Activated CD8-positive, alpha-beta memory T cell treated with anti-CD3 and anti-CD28 coated beads for 24 hours (primary cell): ENCODE results near the gene IFT27.
"Not testable (repeated sequence)": the region's sequence is repeated elsewhere in the genome, so short reads cannot be mapped to it uniquely, and the experiment has no call there.

Experiments used
- DNase-seq: peaks from one replicate; pipeline ENCODE4 v3.0.0-alpha.2; 2020

IFT27 gene

DNA sequence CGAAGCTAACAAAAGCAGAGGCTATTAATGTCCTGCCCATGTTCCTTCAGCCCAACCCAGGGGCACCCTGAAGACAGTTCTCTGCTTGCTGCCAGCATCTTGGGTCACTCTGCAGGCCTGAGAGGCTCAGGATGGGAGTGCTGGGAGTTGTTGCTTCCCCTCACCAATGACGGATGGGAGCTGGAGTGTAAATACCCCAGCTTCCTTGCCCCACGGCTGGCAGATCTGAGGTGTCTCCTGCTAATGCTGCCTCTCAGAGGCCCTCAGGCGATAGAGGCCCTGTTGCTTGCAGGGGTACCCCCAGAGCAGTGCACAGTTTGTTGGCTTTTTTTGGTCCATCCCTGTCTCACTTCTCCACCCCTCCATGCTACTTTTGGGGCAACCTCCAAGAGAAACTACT is 32.9 kb downstream of the IFT27 start:
- DNase-seq = no peak

GRCh38 chr22:36741968-36742367 is 34.0 kb downstream of the IFT27 start:
- no peak for DNase-seq

- DNase-seq = no peak
These were observed 34.6 kb downstream of the IFT27 start for GRCh38 chr22:36741204-36741793.

DNA sequence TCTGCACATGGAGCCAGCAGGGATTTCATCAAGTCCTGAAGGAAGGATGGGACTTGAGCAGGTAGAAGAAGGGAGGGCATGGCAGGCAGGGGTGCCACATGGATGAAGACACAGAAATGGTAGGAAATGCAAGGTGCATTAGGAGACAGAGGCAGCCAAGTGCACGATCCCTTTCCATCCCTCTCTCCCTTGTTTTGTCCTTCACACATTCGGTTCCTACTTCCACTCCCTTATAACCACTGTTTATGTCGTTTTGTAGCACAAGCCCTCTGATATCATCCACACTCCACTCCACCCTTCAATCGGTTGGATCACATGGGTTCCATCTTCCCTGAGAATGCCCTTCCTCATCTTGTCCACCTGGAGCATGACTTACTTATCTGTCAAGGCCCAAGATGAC is 35.2 kb downstream of the IFT27 start:
- no peak for DNase-seq

DNA sequence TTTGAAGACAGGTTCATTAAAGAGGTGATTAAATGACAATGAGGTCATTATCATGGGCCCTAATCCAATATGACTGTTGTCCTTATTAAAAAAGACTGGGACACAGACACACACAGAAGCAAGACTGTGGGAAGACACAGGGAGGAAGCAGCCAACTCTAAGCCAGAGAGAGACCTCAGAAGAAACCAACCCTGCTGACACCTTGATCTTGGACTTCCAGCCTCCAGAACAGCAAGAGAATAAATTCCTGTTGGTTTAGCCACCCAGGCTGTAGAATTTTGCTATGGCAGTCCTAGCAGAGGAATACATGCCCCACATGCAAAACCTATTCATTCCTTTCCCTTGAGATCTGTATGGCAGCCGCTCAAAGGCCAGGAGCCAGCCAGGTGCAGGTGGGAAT is 36.7 kb downstream of the IFT27 start:
- no peak for DNase-seq

DNA sequence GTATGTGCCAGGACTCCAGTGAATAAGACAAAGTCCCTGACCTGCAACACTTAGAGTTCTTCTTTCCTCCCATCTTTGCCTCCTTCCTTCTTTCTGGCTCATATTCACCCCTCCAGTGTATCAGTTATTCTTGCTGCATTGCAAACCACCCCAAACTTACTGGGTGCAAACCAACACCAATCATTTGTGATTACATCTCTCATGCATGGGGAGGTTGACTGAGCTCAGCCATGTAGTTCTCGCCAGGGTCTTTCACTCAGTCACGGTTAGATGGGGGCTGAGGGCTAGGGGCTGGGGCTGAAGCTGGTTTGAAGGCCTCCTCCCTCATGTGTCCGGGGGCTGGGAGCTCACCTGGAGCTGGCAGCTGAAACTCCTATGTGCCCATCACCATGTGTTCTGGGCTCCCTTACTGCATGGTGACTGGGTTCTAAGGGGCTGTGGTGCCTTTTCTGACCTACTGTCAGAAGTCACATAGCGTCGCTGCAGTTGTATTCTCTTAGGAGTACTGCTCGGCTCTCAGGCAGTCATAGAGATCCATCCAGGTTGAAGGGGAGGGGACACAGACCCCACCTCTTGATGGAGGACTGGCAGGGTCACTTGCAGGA is 37.4 kb downstream of the IFT27 start:
- DNase-seq = no peak

DNA sequence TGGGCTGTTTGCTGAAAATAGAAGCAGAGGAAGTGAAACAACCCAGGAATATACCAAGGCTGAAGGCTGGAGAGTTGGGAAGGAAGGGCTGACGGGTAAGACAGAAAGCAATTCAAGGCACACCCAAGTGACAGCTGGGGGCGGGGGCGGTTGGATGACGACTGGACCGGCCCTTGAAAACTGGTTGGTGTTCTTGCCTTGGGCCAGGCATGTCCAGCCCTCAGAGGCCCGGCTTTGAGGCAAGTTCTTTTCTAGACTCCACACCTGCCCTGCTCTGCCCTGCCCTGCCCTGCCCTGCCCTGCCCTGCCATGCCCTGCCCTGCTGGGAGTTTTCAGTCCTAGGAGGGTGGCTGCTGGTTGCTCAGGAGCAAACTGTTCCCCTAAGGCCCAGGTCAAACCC is 38.1 kb downstream of the IFT27 start:
- no peak for DNase-seq

- no peak for DNase-seq
These were observed 39.1 kb downstream of the IFT27 start for GRCh38 chr22:36736701-36737320.

DNA sequence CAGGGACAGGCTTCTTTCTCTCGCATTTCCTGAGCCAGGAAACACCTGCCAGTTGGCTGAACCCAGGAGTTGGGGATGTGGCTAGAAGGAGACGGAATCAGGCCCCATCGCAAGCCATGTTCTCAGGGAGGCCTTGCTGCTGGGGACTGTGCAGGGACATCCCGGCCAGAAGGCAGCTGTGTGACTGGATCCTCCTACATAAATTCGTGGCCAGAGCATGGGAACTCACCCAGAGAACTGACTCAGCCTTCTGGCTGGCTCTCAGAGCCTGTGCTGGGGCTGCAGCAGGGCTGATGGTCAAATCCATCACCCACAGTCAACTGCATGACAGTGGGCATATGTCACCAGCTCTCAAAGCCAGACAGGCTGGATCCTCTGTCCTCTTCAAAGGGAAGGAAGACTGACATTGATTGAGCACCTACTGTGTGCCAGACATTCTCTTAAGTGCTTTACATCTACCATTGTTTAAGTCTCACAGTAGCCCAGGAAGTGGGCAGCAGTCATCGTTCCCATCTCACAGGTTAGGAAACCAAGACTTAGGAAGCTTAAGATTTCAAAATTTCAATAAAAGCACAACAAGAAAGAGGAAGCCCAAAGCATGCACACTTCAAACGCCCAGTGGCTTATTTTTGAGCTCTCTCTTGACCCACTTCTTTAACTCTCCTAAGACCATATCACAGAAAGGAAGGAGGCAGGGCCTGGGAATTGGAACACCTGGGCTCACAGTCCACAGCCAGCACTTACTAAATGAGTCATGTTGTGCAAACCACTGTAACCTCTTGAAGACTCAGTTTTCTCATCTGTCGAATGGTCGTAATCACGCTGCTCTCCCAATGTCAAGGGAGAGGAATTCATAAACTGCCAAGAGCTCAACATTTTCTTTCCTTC is 41.5 kb downstream of the IFT27 start:
- DNase-seq = no peak

DNA sequence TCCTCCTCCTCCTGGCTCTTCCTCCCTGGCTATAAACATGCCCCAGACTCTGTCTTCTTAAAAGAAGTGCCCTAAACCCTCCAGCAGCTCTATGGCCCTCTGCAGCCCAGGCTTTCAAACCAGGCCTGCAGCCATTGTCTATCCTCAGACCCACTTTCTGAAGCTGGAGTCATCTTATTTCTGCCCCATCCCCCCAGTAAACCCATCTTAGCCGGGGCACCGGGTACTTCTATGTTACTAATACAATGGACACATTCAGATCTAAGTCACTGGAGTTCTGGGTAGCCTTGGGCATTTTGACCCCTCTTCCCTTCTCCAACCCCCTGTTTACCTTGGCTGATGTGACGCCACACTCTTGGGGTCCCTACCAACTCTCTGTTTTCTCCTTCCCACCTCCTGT is 42.6 kb downstream of the IFT27 start:
- no peak for DNase-seq

- no peak for DNase-seq
These were observed 43.3 kb downstream of the IFT27 start for GRCh38 chr22:36732609-36733008.

DNA sequence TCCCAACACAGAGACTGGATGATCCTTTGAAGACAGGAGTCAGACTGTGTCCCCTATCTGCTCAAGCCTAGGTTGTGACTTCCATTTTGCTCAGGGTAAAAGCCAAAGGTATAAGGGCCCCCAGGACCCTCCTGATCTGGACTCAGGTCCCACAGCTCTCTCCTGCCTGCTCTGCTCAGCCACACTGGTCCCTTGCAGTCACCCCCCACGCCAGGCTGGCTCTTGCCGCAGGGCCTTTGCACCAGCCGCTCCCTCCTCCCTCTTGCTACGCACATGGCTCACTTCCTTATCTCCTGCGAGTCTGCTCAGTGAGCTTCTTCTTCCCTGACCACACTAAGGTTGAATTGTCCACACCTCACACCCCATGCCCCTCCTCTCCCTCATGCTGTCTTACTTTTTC is 44.0 kb downstream of the IFT27 start:
- DNase-seq = no peak

- DNase-seq = not testable (repeated sequence)
These were observed 44.6 kb downstream of the IFT27 start for GRCh38 chr22:36731321-36731720.

DNA sequence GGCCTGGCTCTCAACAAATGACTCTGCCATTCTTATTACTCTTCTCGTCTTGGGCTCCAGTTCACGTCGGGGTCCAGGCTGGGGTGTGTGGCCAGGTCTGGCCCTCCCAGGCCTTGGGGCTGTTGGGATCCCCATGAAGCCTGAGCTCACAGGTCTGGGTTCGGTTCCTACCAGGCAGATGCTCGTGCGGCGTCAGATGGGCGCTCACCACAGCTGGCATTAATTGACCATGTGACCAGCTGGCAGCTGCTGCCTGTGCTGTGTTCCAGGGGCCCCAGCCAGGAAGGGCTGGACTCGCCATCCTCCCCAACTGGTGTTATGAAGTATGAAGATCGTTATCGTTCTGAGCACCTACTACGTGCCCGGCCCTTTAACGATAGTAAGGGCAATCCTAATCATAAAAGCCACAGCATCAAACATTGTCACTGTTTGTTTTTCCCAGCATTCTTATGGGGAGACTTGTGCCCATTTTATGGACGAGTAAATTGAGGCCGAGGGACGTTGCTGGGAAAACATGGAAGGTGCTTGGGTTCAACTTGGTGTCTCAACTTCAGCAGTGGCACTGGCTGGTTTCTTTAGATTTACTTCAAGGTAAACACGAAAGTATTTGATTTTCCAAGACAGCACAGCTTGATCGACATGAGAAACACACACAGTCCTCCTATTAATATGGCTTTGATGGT is 45.6 kb downstream of the IFT27 start:
- DNase-seq = no peak

GRCh38 chr22:36729321-36729720 is 46.6 kb downstream of the IFT27 start:
- no peak for DNase-seq

- no peak for DNase-seq
These were observed 47.4 kb downstream of the IFT27 start for GRCh38 chr22:36728505-36728904.

DNA sequence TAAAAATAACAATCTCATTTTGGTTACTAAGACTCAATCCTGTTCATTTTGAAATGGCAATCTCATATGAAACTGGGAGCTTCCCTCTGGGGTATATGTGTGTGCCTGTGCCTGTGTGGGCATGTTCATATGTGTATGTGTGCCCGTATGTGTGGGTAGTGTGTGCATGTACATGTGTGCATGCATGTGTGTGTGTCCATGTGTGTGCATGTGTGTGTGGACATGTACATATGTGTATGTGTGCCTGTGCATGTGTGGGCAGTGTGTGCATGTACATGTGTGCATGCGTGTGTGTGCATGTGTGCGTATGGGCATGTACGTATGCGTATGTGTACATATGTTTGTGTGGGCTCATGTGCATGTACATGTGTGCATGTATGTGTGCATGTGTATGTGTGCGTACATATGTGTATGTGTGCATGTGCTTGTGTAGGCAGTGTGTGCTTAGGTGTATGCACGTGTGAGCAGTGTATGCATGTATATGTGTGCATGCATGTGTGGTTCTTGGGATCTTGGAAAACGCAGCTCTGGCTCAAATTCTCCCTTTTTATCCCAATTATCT is 47.9 kb downstream of the IFT27 start:
- no peak for DNase-seq

- no peak for DNase-seq
These were observed 48.8 kb downstream of the IFT27 start for GRCh38 chr22:36727110-36727509.

DNA sequence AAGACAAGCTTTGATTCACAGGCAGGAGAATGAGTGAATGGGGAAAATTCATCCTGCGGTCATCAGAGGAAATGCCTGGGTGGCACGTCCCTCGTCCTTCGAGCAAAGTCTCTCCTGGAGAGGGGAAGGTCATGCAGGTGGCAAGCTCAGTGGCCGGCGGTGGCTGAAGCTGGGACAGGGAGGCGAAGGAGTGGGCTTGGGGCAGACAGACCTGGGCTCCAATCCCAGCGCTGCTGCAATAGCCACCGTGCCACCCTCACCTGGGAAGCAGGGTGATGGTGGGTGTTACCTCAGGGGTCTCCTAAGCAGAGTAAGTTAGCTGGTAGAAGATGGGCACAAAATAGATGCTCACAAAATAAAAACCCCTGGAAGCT is 49.9 kb downstream of the IFT27 start:
- DNase-seq = no peak

- no peak for DNase-seq
These were observed 50.4 kb downstream of the IFT27 start for GRCh38 chr22:36725366-36726006.

DNA sequence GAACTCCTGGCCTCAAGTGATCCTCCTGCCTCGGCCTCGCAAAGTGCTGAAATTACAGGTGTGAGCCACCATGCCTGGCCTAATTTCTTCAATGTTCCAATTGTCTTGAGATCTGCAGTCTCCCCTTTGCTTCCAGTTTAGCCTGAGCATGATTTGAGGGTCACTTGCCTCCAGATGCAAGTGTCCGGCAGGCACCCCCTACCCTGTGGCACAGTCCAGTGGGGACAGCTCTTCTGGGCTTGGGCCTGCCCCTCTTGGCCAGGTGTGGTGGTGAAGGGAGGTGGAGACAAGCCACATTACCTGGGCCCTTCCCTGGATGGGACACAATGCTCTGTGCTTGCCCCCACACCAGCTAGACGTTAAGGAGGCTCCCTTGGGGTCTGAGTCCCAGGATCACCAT is 51.1 kb downstream of the IFT27 start:
- no peak for DNase-seq

GRCh38 chr22:36722055-36722454 is 53.9 kb downstream of the IFT27 start:
- DNase-seq = no peak
